Lower leg skin (tissue), 4 donors: Measurements from ENCODE around the gene CHP2. TPM values are rescaled to one million over a fixed set of nuclear protein-coding genes. Genes with fewer than 3 reads are reported as not detected.
"Not testable (repeated sequence)": the region's sequence is repeated elsewhere in the genome, so short reads cannot be mapped to it uniquely, and the experiment has no call there.

Experiments
- DNase-seq, 2 donors: peaks; one replicate each; pipeline ENCODE4 v3.0.0-alpha.2; 2019; ENCODE audit warnings: low spot score in 2 of 2
- H3K4me3 ChIP-seq: fragments of 200-600 bp; sonication (generic); 2 replicates; pipeline ENCODE4 v1.5.1; 2017; ENCODE audit warnings: mild to moderate bottlenecking, low read depth; ENCODE audit not compliant: poor library complexity, severe bottlenecking
- CTCF ChIP-seq, 3 donors: fragments of 450-650 bp; IDR thresholded peaks; one replicate each; pipeline ENCODE4 v1.5.1; 2016; ENCODE audit warnings: antibody characterized with exemption in 3 of 3, mild to moderate bottlenecking in 3 of 3, moderate library complexity in 2 of 3
- POLR2A ChIP-seq, 2 donors: fragments of 450-650 bp; IDR thresholded peaks; one replicate each; pipeline ENCODE4 v1.6.1; 2016 to 2017; ENCODE audit warnings: antibody characterized with exemption in 2 of 2, mild to moderate bottlenecking in 1 of 2, moderate library complexity in 1 of 2
- WGBS, 2 donors: methylation state at CpG; one replicate each; pipeline ENCODE4 v1.1.5; 2018; 5-methylcytosine and 5-hydroxymethylcytosine counted together
- intact Hi-C: fragments of 100-400 bp; cut with DNase I; formaldehyde crosslinking; loops from one replicate; pipeline ENCODE4 v1.15.0; 2023; ENCODE audit warnings: low total_unique reads
- total RNA-seq, 4 donors: library from RNA; depleted of rRNA; stranded (reverse); fragments of >200 nt; gene quantifications; one replicate each; pipeline ENCODE4 v1.1.0, GENCODE V29; 2016

The CHP2 gene
- total RNA-seq, 4 donors from 2014 or later = 120 to 176 (median 134) TPM

- no peak overlapping the region for H3K4me3 ChIP-seq
- DNase-seq = peak in 1 of 2 donors; percentile 40
- TF ChIP-seq CTCF (IDR thresholded peaks at IDR 0.05) (no peak), POLR2A (IDR thresholded peaks at IDR 0.05) (no peak)
- WGBS, 2 donors = 68 to 70% methylated on average over 1 of the region's 1 CpG
- intact Hi-C loops = loop anchor here (5.0 kb wide), 1 partner anchor 298 kb away; no protein-coding TSS in a partner anchor
Measured at GRCh38 chr16:23739516-23739915, 15.3 kb upstream of the CHP2 start.

- peak in 1 of 2 donors; percentile 17 for DNase-seq
- intact Hi-C loops = no loop called here
- TF ChIP-seq POLR2A (IDR thresholded peaks at IDR 0.05) (no peak), CTCF (IDR thresholded peaks at IDR 0.05) (no peak)
- H3K4me3 ChIP-seq = no peak overlapping the region
- 30 to 35% methylated on average over 2 of the region's 2 CpGs for WGBS, 2 donors
Measured at GRCh38 chr16:23741675-23742303, 13.0 kb upstream of the CHP2 start.

GRCh38 chr16:23742766-23743165 is 12.1 kb upstream of the CHP2 start:
- TF ChIP-seq CTCF (IDR thresholded peaks at IDR 0.05) = no peak
- no peak for TF ChIP-seq POLR2A (IDR thresholded peaks at IDR 0.05)
- WGBS, 2 donors = 25 to 28% methylated on average over 4 of the region's 4 CpGs
- intact Hi-C loops = no loop called here
- peak in 1 of 2 donors; percentile 46 for DNase-seq
- H3K4me3 ChIP-seq = no peak overlapping the region

GRCh38 chr16:23745263-23745662 is 9.6 kb upstream of the CHP2 start:
- DNase-seq = peak in 1 of 2 donors; percentile 12
- WGBS, 2 donors = 76 to 77% methylated on average over 4 of the region's 4 CpGs
- intact Hi-C loops = no loop called here
- TF ChIP-seq CTCF (IDR thresholded peaks at IDR 0.05) (no peak), POLR2A (IDR thresholded peaks at IDR 0.05) (no peak)
- no peak overlapping the region for H3K4me3 ChIP-seq

GRCh38 chr16:23748630-23749029 is 6.2 kb upstream of the CHP2 start:
- no peak overlapping the region for H3K4me3 ChIP-seq
- WGBS, 2 donors = 45 to 63% methylated on average over 1 of the region's 1 CpG
- intact Hi-C loops = no loop called here
- TF ChIP-seq POLR2A (IDR thresholded peaks at IDR 0.05) (no peak), CTCF (IDR thresholded peaks at IDR 0.05) (no peak)
- no peak for DNase-seq

GRCh38 chr16:23751053-23751452 is 3.8 kb upstream of the CHP2 start:
- peak in 1 of 2 donors; percentile 9 for DNase-seq
- WGBS, 2 donors = 82 to 92% methylated on average over 1 of the region's 1 CpG
- intact Hi-C loops = loop anchor here (10.0 kb wide), 1 partner anchor 54 kb away; no protein-coding TSS in a partner anchor
- H3K4me3 ChIP-seq = not testable (repeated sequence)
